Mesothelial cell of epicardium (in vitro differentiated cells): ENCODE data around the gene BACE2. TPM values are rescaled to one million over a fixed set of nuclear protein-coding genes. Genes with fewer than 3 reads are reported as not detected.

ENCODE experiments used
- DNase-seq, 2 experiments: peaks; one replicate each; pipeline ENCODE4 v3.0.0; 2021; ENCODE audit warnings: low spot score in 2 of 2; ENCODE audit not compliant: unreplicated experiment in 2 of 2
- H3K27ac Mint-ChIP-seq: 2 replicates; pipeline ENCODE4 v1.8.0; 2021; ENCODE audit warnings: mixed read lengths
- H3K27me3 Mint-ChIP-seq: 2 replicates; pipeline ENCODE4 v1.8.0; 2021; ENCODE audit warnings: low read depth, mixed read lengths
- H3K36me3 Mint-ChIP-seq: 2 replicates; pipeline ENCODE4 v1.8.0; 2021; ENCODE audit warnings: mixed read lengths
- H3K4me1 Mint-ChIP-seq: 2 replicates; pipeline ENCODE4 v1.8.0; 2021; ENCODE audit warnings: mixed read lengths
- H3K4me3 Mint-ChIP-seq: 2 replicates; pipeline ENCODE4 v1.8.0; 2021; ENCODE audit warnings: mild to moderate bottlenecking, moderate library complexity, mixed read lengths
- H3K9me3 Mint-ChIP-seq: 2 replicates; pipeline ENCODE4 v1.8.0; 2021; ENCODE audit warnings: mixed read lengths
- total RNA-seq: library from RNA; stranded (reverse); gene quantifications from 3 replicates; pipeline ENCODE4 v1.2.1, GENCODE V29; 2021
- TF ChIP-seq, protein P1 (sequence below): fragments of 200-600 bp; sonication (generic); IDR thresholded peaks from one replicate; pipeline ENCODE4 v1.5.0; 2021; ENCODE audit warnings: antibody characterized with exemption; ENCODE audit not compliant: unreplicated experiment

BACE2 gene
- total RNA-seq, 1 donor from 2014 or later, result 31.3 TPM

DNA sequence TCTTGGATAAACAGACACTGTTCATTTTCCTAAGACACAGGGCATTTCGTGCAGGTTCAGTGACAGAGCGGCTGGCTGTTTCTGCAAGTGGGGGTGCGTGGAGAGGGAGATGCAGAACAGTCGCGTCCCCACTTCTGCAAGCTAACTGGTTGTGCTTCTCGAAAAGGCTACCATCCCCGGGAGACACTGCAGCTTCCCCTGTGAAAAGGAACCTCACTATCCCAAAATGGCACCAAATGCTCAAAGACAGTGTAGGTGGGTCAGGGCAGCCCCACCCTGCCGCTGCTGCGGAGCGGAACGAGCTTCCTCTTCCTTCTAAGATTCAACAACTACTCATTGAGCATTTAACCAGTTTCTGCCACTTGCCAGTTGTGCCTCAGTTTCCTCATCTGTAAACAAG, 19.2 kb upstream of the BACE2 start:
- H3K27ac Mint-ChIP-seq, result no peak overlapping the region
- peaks cover 17% of the 10 kb centered on the region for H3K27me3 Mint-ChIP-seq
- TF ChIP-seq, protein P1, sequence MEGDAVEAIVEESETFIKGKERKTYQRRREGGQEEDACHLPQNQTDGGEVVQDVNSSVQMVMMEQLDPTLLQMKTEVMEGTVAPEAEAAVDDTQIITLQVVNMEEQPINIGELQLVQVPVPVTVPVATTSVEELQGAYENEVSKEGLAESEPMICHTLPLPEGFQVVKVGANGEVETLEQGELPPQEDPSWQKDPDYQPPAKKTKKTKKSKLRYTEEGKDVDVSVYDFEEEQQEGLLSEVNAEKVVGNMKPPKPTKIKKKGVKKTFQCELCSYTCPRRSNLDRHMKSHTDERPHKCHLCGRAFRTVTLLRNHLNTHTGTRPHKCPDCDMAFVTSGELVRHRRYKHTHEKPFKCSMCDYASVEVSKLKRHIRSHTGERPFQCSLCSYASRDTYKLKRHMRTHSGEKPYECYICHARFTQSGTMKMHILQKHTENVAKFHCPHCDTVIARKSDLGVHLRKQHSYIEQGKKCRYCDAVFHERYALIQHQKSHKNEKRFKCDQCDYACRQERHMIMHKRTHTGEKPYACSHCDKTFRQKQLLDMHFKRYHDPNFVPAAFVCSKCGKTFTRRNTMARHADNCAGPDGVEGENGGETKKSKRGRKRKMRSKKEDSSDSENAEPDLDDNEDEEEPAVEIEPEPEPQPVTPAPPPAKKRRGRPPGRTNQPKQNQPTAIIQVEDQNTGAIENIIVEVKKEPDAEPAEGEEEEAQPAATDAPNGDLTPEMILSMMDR, result no peak
- no peak overlapping the region for H3K4me3 Mint-ChIP-seq
- DNase-seq, result no peak
- no peaks in the 10 kb centered on the region for H3K9me3 Mint-ChIP-seq
- H3K4me1 Mint-ChIP-seq, result no peaks in the 10 kb centered on the region
- H3K36me3 Mint-ChIP-seq, result no peaks in the 10 kb centered on the region

DNA sequence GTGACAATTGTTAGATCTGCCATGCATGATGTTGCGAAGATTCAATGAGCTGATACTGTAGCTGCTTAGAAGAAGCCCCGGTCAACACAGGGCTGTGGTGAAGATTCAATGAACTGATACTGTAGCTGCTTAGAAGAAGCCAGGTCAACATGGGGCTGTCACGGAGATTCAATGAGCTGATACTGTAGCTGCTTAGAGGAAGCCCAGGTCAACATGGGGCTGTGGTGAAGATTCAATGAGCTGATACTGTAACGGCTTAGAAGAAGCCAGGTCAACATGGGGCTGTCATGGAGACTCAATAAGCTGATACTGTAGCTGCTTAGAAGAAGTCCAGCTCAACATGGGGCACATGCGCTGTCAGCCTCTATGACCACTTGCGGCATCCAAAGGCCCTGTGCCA, 18.8 kb upstream of the BACE2 start:
- DNase-seq, result no peak
- TF ChIP-seq, protein P1, result no peak
- peaks cover 17% of the 10 kb centered on the region for H3K27me3 Mint-ChIP-seq
- no peak overlapping the region for H3K27ac Mint-ChIP-seq
- H3K9me3 Mint-ChIP-seq, result no peaks in the 10 kb centered on the region
- H3K36me3 Mint-ChIP-seq, result no peaks in the 10 kb centered on the region
- no peaks in the 10 kb centered on the region for H3K4me1 Mint-ChIP-seq
- H3K4me3 Mint-ChIP-seq, result no peak overlapping the region

DNA sequence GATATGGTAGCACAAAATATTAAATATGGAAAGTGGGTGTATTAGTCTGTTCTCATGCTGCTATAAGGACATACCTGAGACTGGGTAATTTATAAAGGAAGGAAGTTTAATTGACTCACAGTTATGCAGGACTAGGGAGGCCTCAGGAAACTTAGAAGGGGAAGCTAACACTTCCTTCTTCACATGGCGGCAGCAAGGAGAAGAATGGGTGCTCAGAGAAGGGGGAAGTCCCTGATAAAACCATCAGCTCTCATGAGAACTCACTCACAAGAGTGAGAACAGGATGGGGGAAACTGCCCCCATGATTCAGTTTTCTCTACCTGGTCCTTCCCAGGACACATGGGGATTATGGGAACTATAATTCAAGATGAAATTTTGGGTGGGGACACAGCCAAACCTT, 15.8 kb upstream of the BACE2 start:
- no peak for DNase-seq
- H3K36me3 Mint-ChIP-seq, result no peaks in the 10 kb centered on the region
- peaks cover 19% of the 10 kb centered on the region for H3K27me3 Mint-ChIP-seq
- no peaks in the 10 kb centered on the region for H3K9me3 Mint-ChIP-seq
- no peak overlapping the region for H3K27ac Mint-ChIP-seq
- TF ChIP-seq, protein P1, result no peak
- no peak overlapping the region for H3K4me3 Mint-ChIP-seq
- H3K4me1 Mint-ChIP-seq, result no peaks in the 10 kb centered on the region

DNA sequence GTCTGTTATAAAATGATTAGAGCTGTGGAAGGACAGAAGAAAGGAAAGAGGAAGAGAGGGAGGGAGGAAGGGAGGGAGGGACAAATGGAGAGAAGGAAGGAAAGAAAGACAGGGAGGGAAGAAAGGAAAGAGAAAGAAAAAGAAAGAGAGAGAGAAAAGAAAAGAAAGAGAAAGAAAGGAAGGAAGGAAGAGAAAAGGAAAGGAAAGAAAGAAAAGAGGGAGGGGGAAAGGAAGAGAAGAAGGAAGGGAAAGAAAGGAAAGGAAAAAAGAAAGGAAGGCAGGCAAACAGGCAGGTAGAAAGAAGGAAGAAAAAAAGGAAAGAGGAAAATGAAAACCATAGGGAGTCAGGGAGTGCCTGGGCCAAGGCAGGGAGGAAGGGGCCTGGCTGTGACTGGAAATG, 14.5 kb upstream of the BACE2 start:
- TF ChIP-seq, protein P1, result no peak
- Mint-ChIP-seq H3K9me3 (peaks cover 4% of the 10 kb centered on the region), H3K4me3 (no peak overlapping the region), H3K36me3 (no peaks in the 10 kb centered on the region), H3K27ac (no peak overlapping the region), H3K27me3 (peaks cover 17% of the 10 kb centered on the region), H3K4me1 (no peaks in the 10 kb centered on the region)
- DNase-seq, result no peak

DNA sequence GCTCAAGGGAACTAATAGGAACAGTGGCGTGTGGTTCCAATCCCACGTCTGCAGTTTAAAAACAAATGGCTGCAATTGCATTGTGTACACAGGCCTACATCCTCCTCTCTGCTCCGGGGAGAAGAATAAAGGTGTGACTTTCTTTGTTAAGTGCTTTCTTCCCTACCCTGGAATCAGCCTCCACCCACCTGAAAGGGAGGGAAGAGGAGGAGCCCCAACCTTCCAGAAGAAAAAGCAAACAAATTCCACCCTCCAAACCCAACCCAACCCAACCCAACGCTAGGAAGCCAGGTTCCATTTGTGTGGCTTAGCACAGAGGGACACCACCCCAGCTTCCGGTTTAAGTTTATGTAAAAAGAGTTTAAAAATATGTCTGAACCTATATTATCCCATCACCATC, 11.8 kb upstream of the BACE2 start:
- H3K27ac Mint-ChIP-seq, result no peak overlapping the region
- TF ChIP-seq, protein P1, result no peak
- no peak for DNase-seq
- no peak overlapping the region for H3K4me3 Mint-ChIP-seq
- H3K27me3 Mint-ChIP-seq, result peaks cover 10% of the 10 kb centered on the region
- H3K9me3 Mint-ChIP-seq, result peaks cover 10% of the 10 kb centered on the region
- no peaks in the 10 kb centered on the region for H3K4me1 Mint-ChIP-seq
- H3K36me3 Mint-ChIP-seq, result no peaks in the 10 kb centered on the region

DNA sequence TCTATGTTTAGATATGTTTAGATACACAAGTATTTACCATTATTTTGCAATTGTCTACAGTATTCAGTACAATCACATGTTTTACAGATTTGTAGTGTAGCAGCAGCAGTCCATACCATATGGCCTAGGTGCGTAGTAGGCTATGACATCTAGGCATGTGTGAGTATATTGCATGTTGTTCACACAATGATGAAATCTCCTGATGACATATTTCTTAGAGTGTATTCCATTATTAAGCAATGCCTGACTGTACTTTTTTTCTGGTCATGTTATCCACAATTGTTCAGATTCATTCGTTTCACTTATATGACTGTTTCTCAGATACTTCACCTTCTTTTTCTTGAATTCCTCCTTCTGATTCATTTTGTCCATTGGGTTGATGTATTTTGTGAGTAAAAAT, 9.9 kb upstream of the BACE2 start:
- TF ChIP-seq, protein P1, result no peak
- peaks cover 10% of the 10 kb centered on the region for H3K9me3 Mint-ChIP-seq
- no peaks in the 10 kb centered on the region for H3K4me1 Mint-ChIP-seq
- no peak overlapping the region for H3K4me3 Mint-ChIP-seq
- DNase-seq, result no peak
- H3K27me3 Mint-ChIP-seq, result peaks cover 15% of the 10 kb centered on the region
- H3K27ac Mint-ChIP-seq, result no peak overlapping the region
- H3K36me3 Mint-ChIP-seq, result no peaks in the 10 kb centered on the region
